ENCODE measurements around the gene KRT78.

- no peak for TF ChIP-seq HDAC2 (CRISPR knock-in tag; IDR thresholded peaks at IDR 0.05)
- no peak for TF ChIP-seq SMARCC2 (IDR thresholded peaks at IDR 0.05)
- no peak for TF ChIP-seq TBP (CRISPR knock-in tag; IDR thresholded peaks at IDR 0.05)
- TF ChIP-seq TAF1 (CRISPR knock-in tag; IDR thresholded peaks at IDR 0.05), result no peak
- TF ChIP-seq SP4 (CRISPR knock-in tag; IDR thresholded peaks at IDR 0.05), result no peak
- TF ChIP-seq RBFOX2 (IDR thresholded peaks at IDR 0.05; ENCODE audit: low read depth, low read length), result no peak
- TF ChIP-seq PITX1 (CRISPR knock-in tag; IDR thresholded peaks at IDR 0.05), result no peak
Measured at GRCh38 chr12:52817699-52818238, 31.0 kb downstream of the KRT78 start.
